Activated CD4-positive, CD25-positive, alpha-beta regulatory T cell treated with anti-CD3 and anti-CD28 coated beads, Interleukin-2, amount 50 U/mL, for 16 hours (primary cell): ENCODE data around the gene ENTPD8.
"Not testable (repeated sequence)": the region's sequence is repeated elsewhere in the genome, so short reads cannot be mapped to it uniquely, and the experiment has no call there.

Source experiments
- DNase-seq: peaks from one replicate; pipeline ENCODE4 v3.0.0-alpha.2; 2020; ENCODE audit warnings: low read depth, low spot score

ENTPD8 gene

GRCh38 chr9:137394866-137395665, 46.1 kb downstream of the ENTPD8 start:
- no peak for DNase-seq

DNA sequence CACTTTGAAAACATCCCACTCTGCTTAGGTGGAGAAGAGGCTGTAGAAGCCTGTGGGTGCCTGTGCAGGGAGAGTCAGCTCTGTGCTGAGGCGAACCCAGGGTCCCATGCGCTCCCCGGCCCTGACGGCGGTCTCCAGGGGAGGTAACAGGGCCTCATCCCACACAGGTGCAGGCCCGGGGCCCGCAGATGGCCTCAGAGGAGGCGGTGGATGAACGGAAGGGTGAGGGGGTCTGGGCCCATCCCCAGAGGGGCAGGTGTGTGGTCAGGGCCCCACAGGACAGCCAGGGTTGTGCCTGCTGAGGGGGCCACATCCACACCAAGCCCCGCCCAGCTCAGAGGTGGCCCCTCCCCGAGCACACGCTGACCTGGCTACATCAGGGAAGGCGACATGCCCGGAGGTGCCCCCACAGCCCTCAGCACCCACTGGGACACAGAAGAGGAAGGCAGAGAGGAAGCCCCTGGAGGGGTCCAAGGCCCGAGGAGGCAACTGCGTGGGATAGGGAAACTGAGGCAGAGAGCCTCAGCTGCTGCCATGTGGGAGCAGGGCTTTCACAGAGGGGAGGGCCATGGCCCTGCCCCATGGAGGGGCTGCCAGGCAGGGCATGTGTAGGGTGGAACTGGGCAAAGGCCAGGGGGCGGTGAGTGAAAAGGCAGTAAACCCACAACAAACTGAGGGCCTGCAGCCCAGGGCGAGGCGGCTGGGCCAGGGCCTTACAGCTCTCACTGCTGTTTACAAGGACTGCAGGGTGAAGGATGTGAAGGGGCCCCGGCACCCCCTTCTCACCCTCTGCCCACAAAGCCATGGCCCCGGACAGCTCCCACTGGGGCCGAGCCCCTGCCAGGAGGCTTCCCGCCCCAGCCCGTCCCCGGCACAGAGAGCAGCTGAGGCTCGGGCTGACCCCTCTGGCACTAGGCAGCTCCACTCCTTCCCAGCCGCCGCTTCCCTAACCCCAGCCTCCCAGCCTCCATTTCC, 47.7 kb downstream of the ENTPD8 start:
- DNase-seq: no peak

DNA sequence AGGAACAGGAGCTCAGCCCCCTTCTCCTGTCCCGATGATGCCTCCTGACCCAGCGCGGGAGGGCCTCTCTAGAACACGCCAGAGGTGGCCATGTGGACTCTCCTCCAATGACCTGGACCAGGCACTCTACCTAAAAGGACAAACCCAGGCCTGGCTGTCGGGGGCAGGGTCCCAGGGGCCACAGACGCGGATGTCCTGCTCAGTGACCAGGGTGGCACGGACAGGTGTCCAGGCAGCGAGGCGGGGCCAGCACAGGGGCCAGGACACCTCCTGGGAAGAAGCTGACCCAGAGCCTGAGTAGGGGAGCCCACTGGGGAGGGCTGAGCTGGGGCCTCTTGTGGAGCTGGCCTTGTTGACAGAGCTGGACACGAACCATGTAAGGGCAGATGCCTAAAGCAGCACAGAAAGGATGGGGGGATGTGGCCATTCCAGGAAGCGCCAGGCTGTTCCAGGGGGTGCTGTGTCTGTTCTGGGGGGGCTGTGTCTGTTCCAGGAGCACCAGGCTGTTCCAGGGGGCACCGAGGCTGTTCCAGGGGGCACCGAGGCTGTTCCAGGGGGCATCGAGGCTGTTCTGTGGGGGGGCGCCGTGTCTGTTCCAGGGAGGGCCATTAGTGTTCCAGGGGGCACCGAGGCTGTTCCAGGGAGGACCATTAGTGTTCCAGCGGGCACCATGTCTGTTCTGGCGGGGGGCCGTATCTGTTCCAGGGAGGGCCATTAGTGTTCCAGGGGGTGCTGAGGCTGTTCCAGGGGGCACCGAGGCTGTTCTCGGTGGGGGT, 48.7 kb downstream of the ENTPD8 start:
- no peak for DNase-seq

GRCh38 chr9:137391411-137391754, 49.8 kb downstream of the ENTPD8 start:
- no peak for DNase-seq

- no peak for DNase-seq
Measured at GRCh38 chr9:137390553-137391410, 50.4 kb downstream of the ENTPD8 start.

- no peak for DNase-seq
Measured at GRCh38 chr9:137389428-137389746, 51.8 kb downstream of the ENTPD8 start.

DNA sequence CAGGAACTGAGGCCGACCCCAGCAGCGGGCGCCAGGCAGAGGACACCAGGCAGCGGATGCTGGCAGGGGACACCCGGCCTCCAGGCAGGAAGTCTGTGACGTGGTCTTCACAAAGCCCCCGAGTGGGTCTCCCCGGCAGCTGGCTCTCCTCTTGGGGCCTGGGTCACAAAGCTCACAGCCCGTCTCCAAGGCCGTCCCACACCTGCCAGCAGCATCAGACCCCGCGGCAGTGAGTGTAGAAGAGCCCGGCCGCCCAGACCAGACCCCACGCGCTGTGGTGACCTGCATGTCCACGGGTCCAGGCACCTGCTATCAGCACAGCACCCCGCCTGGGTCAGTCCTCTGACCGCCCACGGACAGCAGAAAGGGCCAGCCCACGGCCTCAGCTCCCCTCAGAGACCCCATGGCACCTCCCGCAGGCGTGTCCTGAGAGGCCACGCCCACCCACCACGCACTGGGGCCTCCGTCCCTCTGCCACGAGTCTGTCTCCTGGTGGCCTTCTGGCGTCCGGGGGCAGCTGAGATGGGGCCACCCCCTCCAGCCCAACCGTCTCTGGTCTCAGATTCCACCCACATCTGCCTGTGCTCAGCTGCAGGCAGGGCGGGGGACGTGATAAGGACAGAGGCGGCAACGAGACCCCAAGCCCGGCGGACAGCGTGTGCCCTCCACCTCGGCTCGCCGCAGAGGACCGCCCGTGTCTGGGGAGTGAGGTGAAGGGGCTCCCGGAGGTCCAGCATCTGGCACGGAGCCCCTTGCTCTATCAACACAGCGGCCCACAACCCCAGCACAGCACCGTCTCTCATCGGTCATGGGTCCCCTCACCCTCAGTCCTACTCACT, 52.3 kb downstream of the ENTPD8 start:
- no peak for DNase-seq

- DNase-seq: no peak
Measured at GRCh38 chr9:137387891-137388560, 53.1 kb downstream of the ENTPD8 start.

GRCh38 chr9:137387114-137387890, 53.9 kb downstream of the ENTPD8 start:
- peak; percentile 23 for DNase-seq

DNA sequence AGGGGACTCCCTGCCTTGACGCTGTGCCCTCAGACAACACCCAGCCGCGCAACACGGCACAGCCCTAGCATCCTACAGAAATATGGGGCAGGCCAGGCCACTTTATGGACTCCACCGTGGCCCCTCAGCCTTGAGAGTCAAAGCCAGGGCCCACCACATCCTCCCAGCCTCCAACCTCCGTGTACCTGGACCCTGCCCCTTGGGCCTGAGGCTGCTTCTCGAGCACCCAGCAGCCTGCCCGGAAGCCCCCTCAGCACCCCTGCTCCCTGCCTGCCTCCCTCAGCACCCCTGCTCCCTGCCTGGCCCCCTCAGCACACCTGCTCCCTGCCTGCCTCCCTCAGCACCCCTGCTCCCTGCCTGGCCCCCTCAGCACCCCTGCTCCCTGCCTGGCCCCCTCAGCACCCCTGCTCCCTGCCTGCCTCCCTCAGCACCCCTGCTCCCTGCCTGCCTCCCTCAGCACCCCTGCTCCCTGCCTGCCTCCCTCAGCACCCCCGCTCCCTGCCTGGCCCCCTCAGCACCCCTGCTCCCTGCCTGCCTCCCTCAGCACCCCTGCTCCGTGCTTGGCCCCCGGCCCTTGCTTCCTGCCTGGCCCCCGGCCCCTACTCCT, 54.5 kb downstream of the ENTPD8 start:
- DNase-seq: not testable (repeated sequence)

- no peak for DNase-seq
Measured at GRCh38 chr9:137385061-137385655, 56.0 kb downstream of the ENTPD8 start.
